Limb (tissue), 2 donors: ENCODE measurements around the gene NFIC.
"Not testable (repeated sequence)": the region's sequence is repeated elsewhere in the genome, so short reads cannot be mapped to it uniquely, and the experiment has no call there.

Experiments
- DNase-seq, 2 donors: peaks; one replicate each; pipeline ENCODE4 v3.0.0-alpha.2; 2016; ENCODE audit errors: extremely low spot score in 2 of 2

NFIC gene

GRCh38 chr19:3508121-3508661, 141.8 kb downstream of the NFIC start:
- DNase-seq = not testable (repeated sequence)

DNA sequence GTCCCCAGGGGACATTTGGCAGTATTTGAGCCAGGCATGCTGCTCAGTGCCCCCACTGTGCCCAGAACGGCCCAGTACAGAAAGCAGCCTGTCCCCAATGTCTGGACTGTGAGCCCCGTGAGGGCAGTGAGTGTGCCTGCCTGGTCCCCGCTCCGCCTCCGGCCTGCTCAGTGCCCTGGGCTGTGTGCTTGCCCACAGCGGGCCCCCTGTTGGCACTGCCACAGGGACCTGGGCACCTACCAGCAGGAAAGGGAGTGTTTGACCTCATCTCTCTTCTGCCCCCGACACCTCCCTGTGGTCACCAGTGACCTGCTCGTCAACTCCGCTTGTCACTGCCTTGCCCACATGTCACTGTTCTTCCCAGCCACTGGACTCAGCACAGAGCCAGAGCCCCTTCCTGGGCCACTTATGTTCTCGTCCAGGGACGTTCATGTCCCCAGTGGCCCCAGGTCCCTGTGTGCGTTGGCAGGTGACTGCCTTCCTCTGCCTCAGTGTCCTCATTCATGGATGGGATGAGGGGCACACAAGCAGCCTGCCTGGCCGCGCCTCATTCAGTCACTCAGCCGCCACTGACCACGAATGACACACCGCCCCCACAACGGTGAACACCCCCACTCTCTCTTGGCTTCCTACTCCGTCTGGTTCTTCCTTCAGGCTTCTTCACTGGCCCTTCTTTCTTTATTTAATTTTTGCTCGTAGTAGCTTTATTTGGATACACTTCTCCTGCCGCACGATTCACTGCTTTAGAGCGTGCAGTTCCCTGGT, 142.6 kb downstream of the NFIC start:
- peak in 1 of 2 donors; percentile 26 for DNase-seq

DNA sequence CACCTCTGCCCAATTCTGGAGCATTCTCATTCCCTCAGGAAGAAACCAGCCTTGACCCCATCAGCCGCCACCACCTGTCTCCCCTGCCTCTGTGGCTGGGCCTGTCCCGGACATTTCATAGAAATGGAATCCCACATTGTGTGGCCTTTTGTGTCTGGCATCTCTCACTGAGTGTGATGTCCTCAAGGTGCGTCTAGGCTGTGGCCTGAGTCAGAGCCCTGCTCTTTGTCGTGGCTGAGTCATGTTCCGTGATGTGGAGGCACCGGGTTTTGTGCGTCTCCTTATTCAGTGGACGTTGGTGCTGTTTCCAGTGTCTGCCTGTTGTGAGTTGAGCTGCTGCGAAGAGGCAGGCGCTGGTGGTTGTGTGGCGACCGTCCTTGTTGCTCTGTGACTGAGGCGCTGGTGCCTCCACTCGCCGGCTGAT, 143.2 kb downstream of the NFIC start:
- DNase-seq = no peak

- DNase-seq = peak in 1 of 2 donors; percentile 25
Observed at GRCh38 chr19:3510727-3511126, 144.3 kb downstream of the NFIC start.

DNA sequence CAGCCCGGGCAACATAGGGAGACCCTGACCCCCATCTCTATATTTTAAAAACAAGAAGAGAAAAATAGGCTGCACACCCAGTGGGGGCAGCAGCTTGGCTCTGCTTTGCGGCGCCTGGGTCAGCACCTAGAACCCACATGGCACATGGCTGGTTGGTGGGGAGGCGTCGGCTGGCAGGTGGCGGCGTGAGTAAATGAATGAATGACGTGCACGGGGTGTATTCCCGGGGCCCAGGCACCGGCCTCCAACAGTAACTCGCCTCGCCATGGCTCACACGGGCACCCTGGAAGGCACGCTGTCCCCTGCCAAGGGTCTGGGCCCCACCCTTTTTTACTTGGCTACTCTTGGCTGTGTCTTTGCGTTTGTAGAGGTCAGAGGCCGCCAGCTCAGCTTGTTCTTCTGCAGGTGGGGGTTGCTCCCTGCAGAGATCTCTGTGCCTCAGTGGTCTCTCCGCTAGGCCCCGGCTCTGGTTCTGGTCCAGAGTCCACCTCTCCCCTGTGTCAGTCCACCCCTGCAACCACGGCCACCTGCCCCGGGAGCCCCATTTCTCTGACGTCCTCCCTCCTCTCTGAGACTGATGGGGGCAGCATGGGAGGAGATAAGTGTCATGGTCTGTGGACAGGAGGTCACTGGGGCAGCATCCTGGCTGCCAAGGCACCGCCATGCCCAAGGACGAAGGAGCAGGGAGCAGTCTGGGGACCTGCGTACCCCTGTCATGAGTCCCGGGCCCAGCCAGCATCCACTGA, 145.3 kb downstream of the NFIC start:
- DNase-seq = peak in 1 of 2 donors; percentile 24

DNA sequence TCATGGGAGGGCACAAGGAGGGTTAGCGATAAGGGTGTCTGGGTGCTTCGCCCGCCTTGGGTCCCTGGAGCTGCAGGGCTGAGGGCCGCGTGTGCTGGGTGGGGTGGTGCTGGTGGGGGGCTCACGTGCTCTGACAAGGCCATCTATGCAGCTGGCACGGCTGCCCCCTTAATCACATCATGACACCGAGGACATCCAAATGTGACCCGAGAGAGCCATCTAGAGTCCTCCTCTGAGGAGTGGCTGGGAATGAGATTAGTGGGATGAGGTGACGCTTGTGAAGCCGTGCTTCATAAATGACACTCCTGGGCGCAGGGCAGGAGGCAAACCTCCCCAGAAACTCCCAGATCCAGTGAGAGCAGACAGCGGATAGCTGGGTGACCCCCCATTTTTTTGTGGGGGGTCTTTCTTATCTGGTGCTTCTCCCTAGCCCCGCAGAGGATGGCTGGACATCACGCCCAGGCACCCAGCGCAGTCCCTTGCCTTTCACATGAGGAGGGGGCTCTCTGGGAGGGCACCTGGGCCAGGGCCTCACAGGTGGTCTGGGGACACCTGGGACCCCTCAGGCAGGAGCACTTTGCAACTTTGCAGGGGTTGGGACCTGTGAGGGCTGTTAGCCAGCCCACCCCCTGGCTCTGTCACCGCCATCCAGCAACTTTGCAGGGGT, 146.3 kb downstream of the NFIC start:
- no peak for DNase-seq

DNA sequence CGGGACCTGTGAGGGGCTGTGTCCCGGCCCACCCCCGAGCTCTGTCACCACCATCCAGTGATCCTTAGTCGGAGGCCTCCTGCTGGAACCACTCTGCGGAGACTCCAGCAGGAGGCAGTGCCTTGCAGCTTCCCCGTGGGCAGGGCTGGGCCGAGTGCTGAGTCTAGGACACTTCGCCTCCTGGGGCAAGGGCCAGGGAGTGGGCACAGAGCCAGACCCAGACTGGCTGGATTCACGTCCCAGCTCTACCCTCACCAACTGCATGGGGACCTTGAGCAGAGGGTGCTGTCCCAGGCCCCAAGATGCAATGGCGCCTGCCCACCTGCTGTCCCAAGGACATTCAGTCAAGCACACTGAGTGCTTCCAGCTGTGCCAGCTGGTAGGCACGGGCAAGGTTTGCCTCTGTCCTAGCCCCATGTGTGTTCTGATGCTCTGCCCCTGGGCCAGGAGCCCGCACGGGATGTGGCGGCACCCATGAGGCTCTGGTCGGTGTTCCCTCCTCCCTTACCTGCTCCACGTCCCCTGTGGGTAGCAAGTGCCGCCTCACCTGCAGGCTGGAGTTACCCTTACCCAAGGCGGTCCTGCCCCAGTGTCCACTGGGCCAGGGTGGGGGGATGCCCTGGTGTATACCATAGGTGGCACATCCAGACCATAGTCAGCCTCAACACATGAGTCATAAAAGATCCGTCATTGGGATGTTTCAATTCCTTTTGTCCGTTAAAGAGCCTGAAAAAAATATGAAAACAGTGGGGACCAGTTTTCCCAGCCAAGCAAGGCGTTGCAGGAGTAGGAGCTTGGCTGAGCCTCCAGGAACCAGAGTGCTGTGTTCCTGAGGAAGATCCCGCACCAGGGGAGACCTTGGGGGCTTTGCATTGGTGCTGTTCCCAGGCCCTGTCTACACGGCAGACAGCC, 147.1 kb downstream of the NFIC start:
- no peak for DNase-seq

- no peak for DNase-seq
Observed at GRCh38 chr19:3514930-3515329, 148.5 kb downstream of the NFIC start.

GRCh38 chr19:3515891-3516422, 149.6 kb downstream of the NFIC start:
- peak in 1 of 2 donors; percentile 25 for DNase-seq

- DNase-seq = peak in 1 of 2 donors; percentile 31
Observed at GRCh38 chr19:3516675-3517207, 150.4 kb downstream of the NFIC start.

DNA sequence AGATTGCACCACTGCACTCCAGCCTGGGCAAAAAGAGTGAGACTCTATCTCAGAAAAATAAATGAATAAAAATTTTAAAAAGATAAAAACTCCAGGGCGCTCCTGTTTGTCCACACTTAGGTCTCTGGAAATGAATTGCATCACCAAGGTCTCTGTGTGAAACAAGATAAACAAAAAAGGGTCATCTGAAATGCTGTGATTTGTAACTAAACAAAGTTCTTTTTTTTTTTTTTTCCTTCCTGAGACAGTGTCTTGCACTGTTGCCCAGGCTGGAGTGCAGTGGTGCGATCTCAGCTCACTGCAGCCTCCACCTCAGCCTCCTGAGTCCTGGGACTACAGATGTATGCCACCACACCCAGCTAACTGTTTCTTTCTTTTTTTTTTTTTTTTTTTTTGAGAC, 151.3 kb downstream of the NFIC start:
- DNase-seq = no peak

DNA sequence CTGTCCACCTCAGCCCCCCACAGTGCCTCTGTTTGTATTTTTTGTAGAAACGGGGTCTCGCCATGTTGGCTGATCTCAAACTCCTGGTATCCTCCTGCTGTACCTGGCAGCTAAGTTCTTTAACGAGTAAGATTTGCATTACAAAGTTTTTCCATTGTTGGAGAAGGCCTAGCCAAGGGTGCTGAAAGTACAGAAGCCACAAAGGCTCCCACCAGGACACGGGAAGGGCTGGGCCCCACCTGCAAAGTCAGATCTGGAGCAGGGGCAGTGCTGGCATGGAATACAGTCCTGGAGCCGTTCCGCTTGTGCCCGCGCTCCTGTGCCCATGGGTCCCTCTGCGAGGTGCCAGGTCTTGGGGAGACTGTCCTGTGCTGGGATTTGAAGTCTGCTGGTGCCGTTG, 151.9 kb downstream of the NFIC start:
- no peak for DNase-seq

DNA sequence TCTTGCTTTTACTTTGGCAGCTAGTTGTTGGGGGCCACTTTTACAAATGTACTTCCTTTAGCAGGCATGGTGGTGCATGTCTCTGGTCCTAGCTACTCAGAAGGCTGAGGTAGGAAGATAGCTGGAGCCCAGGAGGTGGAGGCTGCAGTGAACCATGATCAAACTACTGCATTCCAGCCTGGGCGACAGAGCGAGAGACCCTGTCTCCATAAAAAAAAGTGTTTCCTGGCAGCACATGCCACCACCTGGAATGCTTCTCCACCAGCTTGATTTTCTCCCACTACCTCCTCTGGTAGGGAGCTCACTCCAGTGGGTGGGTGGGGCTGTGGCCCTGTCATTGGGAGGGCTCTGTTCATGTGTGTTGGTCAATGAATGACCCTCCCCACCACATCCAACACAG, 152.3 kb downstream of the NFIC start:
- no peak for DNase-seq
